Activated naive CD4-positive, alpha-beta T cell treated with anti-CD3 and anti-CD28 coated beads, Interleukin-2, amount 50 U/mL, for 24 hours (primary cell): ENCODE data around the gene CCDC80.
A peak's percentile ranks its signal among the peaks of the same experiment; 100 is the strongest.

Experiments
- H3K27ac Mint-ChIP-seq: one replicate; pipeline ENCODE4 v1.8.0; 2021; ENCODE audit warnings: mild to moderate bottlenecking, mixed read lengths
- H3K27me3 Mint-ChIP-seq: one replicate; pipeline ENCODE4 v1.8.0; 2021; ENCODE audit warnings: mixed read lengths
- H3K36me3 Mint-ChIP-seq: one replicate; pipeline ENCODE4 v1.8.0; 2021; ENCODE audit warnings: mixed read lengths
- H3K4me1 Mint-ChIP-seq: one replicate; pipeline ENCODE4 v1.8.0; 2021; ENCODE audit warnings: mixed read lengths
- H3K4me3 Mint-ChIP-seq: one replicate; pipeline ENCODE4 v1.8.0; 2021; ENCODE audit warnings: mild to moderate bottlenecking, mixed read lengths
- H3K9me3 Mint-ChIP-seq: one replicate; pipeline ENCODE4 v1.8.0; 2021; ENCODE audit warnings: mixed read lengths

Gene CCDC80

GRCh38 chr3:112627919-112628466 is 12.9 kb downstream of the CCDC80 start:
- Mint-ChIP-seq H3K27me3 (no peaks in the 10 kb centered on the region), H3K36me3 (no peaks in the 10 kb centered on the region), H3K4me3 (no peak overlapping the region), H3K9me3 (no peaks in the 10 kb centered on the region), H3K4me1 (no peaks in the 10 kb centered on the region), H3K27ac (no peak overlapping the region)

- Mint-ChIP-seq H3K9me3 (no peaks in the 10 kb centered on the region), H3K27ac (no peak overlapping the region), H3K27me3 (no peaks in the 10 kb centered on the region), H3K4me1 (no peaks in the 10 kb centered on the region), H3K36me3 (no peaks in the 10 kb centered on the region), H3K4me3 (no peak overlapping the region)
These were observed 13.5 kb downstream of the CCDC80 start for GRCh38 chr3:112627419-112627818.

- H3K4me3 Mint-ChIP-seq = no peak overlapping the region
- H3K36me3 Mint-ChIP-seq = no peaks in the 10 kb centered on the region
- no peaks in the 10 kb centered on the region for H3K4me1 Mint-ChIP-seq
- no peaks in the 10 kb centered on the region for H3K27me3 Mint-ChIP-seq
- H3K9me3 Mint-ChIP-seq = no peaks in the 10 kb centered on the region
- H3K27ac Mint-ChIP-seq = no peak overlapping the region
These were observed 17.2 kb downstream of the CCDC80 start for GRCh38 chr3:112623717-112624116.

GRCh38 chr3:112623213-112623612 is 17.7 kb downstream of the CCDC80 start:
- Mint-ChIP-seq H3K9me3 (no peaks in the 10 kb centered on the region), H3K36me3 (no peaks in the 10 kb centered on the region), H3K27ac (no peak overlapping the region), H3K4me1 (no peaks in the 10 kb centered on the region), H3K27me3 (no peaks in the 10 kb centered on the region), H3K4me3 (no peak overlapping the region)

- H3K27me3 Mint-ChIP-seq = no peaks in the 10 kb centered on the region
- H3K4me3 Mint-ChIP-seq = no peak overlapping the region
- H3K4me1 Mint-ChIP-seq = no peaks in the 10 kb centered on the region
- H3K36me3 Mint-ChIP-seq = no peaks in the 10 kb centered on the region
- H3K27ac Mint-ChIP-seq = no peak overlapping the region
- no peaks in the 10 kb centered on the region for H3K9me3 Mint-ChIP-seq
These were observed 21.6 kb downstream of the CCDC80 start for GRCh38 chr3:112619295-112619694.

GRCh38 chr3:112617285-112617684 is 23.7 kb downstream of the CCDC80 start:
- no peaks in the 10 kb centered on the region for H3K27me3 Mint-ChIP-seq

GRCh38 chr3:112615989-112616731 is 24.8 kb downstream of the CCDC80 start:
- H3K27ac Mint-ChIP-seq = no peak overlapping the region
- no peaks in the 10 kb centered on the region for H3K4me1 Mint-ChIP-seq
- no peaks in the 10 kb centered on the region for H3K36me3 Mint-ChIP-seq
- H3K4me3 Mint-ChIP-seq = no peak overlapping the region
- no peaks in the 10 kb centered on the region for H3K27me3 Mint-ChIP-seq
- no peaks in the 10 kb centered on the region for H3K9me3 Mint-ChIP-seq

More at GRCh38 chr3:112617285-112617684, 23.7 kb downstream of the CCDC80 start:
- Mint-ChIP-seq H3K36me3 (no peaks in the 10 kb centered on the region), H3K27ac (no peak overlapping the region), H3K4me3 (no peak overlapping the region), H3K9me3 (no peaks in the 10 kb centered on the region), H3K4me1 (no peaks in the 10 kb centered on the region)

GRCh38 chr3:112611752-112612515 is 29.0 kb downstream of the CCDC80 start:
- no peaks in the 10 kb centered on the region for H3K4me1 Mint-ChIP-seq
- H3K9me3 Mint-ChIP-seq = no peaks in the 10 kb centered on the region
- H3K4me3 Mint-ChIP-seq = no peak overlapping the region
- no peak overlapping the region for H3K27ac Mint-ChIP-seq
- no peaks in the 10 kb centered on the region for H3K36me3 Mint-ChIP-seq
- peaks cover under 1% of the 10 kb centered on the region for H3K27me3 Mint-ChIP-seq

GRCh38 chr3:112610121-112610520 is 30.8 kb downstream of the CCDC80 start:
- H3K36me3 Mint-ChIP-seq = no peaks in the 10 kb centered on the region
- no peaks in the 10 kb centered on the region for H3K9me3 Mint-ChIP-seq
- no peaks in the 10 kb centered on the region for H3K4me1 Mint-ChIP-seq
- peaks cover 2% of the 10 kb centered on the region for H3K27me3 Mint-ChIP-seq
- no peak overlapping the region for H3K4me3 Mint-ChIP-seq
- H3K27ac Mint-ChIP-seq = no peak overlapping the region

GRCh38 chr3:112607863-112608262 is 33.1 kb downstream of the CCDC80 start:
- H3K36me3 Mint-ChIP-seq = no peaks in the 10 kb centered on the region
- H3K27ac Mint-ChIP-seq = no peak overlapping the region

GRCh38 chr3:112606098-112606497 is 34.8 kb downstream of the CCDC80 start:
- no peak overlapping the region for H3K27ac Mint-ChIP-seq
- no peak overlapping the region for H3K4me3 Mint-ChIP-seq
- peaks cover 2% of the 10 kb centered on the region for H3K27me3 Mint-ChIP-seq
- H3K9me3 Mint-ChIP-seq = no peaks in the 10 kb centered on the region
- no peaks in the 10 kb centered on the region for H3K36me3 Mint-ChIP-seq
- H3K4me1 Mint-ChIP-seq = peaks cover 8% of the 10 kb centered on the region

More at GRCh38 chr3:112607863-112608262, 33.1 kb downstream of the CCDC80 start:
- Mint-ChIP-seq H3K4me3 (no peak overlapping the region), H3K4me1 (no peaks in the 10 kb centered on the region), H3K27me3 (peaks cover 2% of the 10 kb centered on the region), H3K9me3 (no peaks in the 10 kb centered on the region)

- Mint-ChIP-seq H3K9me3 (no peaks in the 10 kb centered on the region), H3K4me3 (no peak overlapping the region), H3K36me3 (no peaks in the 10 kb centered on the region), H3K27ac (no peak overlapping the region), H3K4me1 (peaks cover 8% of the 10 kb centered on the region), H3K27me3 (peaks cover 2% of the 10 kb centered on the region)
These were observed 35.7 kb downstream of the CCDC80 start for GRCh38 chr3:112605285-112605684.

GRCh38 chr3:112604536-112604935 is 36.4 kb downstream of the CCDC80 start:
- Mint-ChIP-seq H3K27me3 (peaks cover 2% of the 10 kb centered on the region), H3K4me1 (peaks cover 8% of the 10 kb centered on the region), H3K36me3 (no peaks in the 10 kb centered on the region), H3K9me3 (no peaks in the 10 kb centered on the region), H3K27ac (no peak overlapping the region), H3K4me3 (no peak overlapping the region)

GRCh38 chr3:112602217-112602838 is 38.6 kb downstream of the CCDC80 start:
- Mint-ChIP-seq H3K27ac (peak overlapping the region; percentile 1), H3K9me3 (no peaks in the 10 kb centered on the region), H3K36me3 (peaks cover under 1% of the 10 kb centered on the region), H3K4me1 (peaks cover 8% of the 10 kb centered on the region), H3K27me3 (peaks cover 2% of the 10 kb centered on the region), H3K4me3 (no peak overlapping the region)

- Mint-ChIP-seq H3K27ac (no peak overlapping the region), H3K27me3 (no peaks in the 10 kb centered on the region), H3K4me3 (no peak overlapping the region), H3K9me3 (no peaks in the 10 kb centered on the region), H3K4me1 (peaks cover 8% of the 10 kb centered on the region), H3K36me3 (peaks cover 11% of the 10 kb centered on the region)
These were observed 42.2 kb downstream of the CCDC80 start for GRCh38 chr3:112598731-112599130.

- Mint-ChIP-seq H3K9me3 (peaks cover under 1% of the 10 kb centered on the region), H3K27ac (no peak overlapping the region), H3K4me1 (peaks cover 8% of the 10 kb centered on the region), H3K36me3 (peaks cover 16% of the 10 kb centered on the region), H3K27me3 (no peaks in the 10 kb centered on the region), H3K4me3 (no peak overlapping the region)
These were observed 43.0 kb downstream of the CCDC80 start for GRCh38 chr3:112597945-112598344.
